Measurements from ENCODE around the gene OPN4.
"Not testable (repeated sequence)": the region's sequence is repeated elsewhere in the genome, so short reads cannot be mapped to it uniquely, and the experiment has no call there.

The OPN4 gene

DNA sequence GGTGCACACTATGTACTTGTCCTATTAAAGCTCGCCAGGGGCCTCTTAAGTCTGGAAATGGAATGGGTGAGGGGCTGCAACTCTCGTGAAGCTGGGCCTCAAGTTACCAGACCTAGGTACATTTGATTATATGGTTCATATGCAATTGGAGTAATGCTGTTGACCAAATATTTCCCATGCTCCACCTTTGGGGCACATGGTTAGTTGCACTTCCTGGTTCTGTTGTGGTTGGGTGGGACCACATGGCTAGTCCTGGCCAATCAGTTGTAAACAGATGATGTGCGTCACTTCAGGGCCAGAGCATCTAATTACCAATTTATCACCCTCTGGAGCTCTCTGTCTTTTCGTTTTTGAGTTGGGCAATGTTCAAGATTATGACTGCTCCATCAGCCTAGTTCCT lies 39.5 kb upstream of the OPN4 start:
- in situ Hi-C loops (cut with MboI; ENCODE audit: low sequenced_read_pairs, unreplicated experiment): no loop called here
- TF ChIP-seq, protein P1, sequence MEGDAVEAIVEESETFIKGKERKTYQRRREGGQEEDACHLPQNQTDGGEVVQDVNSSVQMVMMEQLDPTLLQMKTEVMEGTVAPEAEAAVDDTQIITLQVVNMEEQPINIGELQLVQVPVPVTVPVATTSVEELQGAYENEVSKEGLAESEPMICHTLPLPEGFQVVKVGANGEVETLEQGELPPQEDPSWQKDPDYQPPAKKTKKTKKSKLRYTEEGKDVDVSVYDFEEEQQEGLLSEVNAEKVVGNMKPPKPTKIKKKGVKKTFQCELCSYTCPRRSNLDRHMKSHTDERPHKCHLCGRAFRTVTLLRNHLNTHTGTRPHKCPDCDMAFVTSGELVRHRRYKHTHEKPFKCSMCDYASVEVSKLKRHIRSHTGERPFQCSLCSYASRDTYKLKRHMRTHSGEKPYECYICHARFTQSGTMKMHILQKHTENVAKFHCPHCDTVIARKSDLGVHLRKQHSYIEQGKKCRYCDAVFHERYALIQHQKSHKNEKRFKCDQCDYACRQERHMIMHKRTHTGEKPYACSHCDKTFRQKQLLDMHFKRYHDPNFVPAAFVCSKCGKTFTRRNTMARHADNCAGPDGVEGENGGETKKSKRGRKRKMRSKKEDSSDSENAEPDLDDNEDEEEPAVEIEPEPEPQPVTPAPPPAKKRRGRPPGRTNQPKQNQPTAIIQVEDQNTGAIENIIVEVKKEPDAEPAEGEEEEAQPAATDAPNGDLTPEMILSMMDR (IDR thresholded peaks at IDR 0.05; ENCODE audit: borderline replicate concordance, control extremely low read depth, extremely low read depth, insufficient read depth, missing control alignments): no peak
- DNase-seq (ENCODE audit: low spot score): no peak

DNA sequence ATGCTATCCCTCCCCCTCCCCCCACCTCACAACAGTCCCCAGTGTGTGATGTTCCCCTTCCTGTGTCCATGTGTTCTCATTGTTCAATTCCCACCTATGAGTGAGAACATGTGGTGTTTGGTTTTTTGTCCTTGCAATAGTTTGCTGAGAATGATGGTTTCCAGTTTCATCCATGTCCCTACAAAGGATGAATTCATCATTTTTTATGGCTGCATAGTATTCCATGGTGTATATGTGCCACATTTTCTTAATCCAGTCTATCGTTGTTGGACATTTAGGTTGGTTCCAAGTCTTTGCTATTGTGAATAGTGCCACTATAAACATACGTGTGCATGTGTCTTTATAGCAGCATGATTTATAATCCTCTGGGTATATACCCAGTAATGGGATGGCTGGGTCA lies 37.1 kb upstream of the OPN4 start:
- in situ Hi-C loops (cut with MboI; ENCODE audit: low sequenced_read_pairs, unreplicated experiment); DNase-seq (ENCODE audit: low spot score): not testable (repeated sequence)

DNA sequence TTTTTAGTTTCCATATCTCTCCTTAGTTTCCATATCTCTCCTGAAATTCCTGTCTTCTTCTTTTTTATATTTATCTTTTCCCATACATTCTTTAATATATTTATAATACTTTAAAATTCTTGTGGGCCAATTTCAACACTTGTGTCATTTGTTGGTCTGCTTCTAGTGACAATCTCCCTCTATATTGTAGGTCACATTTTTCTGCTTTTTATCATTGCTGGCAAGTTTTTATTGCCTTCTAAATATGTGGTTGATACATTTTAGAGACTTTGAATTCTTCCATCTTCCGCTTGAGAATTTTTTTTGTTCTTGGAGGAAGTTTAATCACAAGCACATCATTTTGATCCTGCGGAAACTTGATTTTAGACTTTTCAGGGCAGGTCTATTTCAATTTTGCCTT lies 26.0 kb upstream of the OPN4 start:
- no peak for DNase-seq (ENCODE audit: low spot score)
- in situ Hi-C loops (cut with MboI; ENCODE audit: low sequenced_read_pairs, unreplicated experiment): no loop called here
- TF ChIP-seq, protein P1 (IDR thresholded peaks at IDR 0.05; ENCODE audit: borderline replicate concordance, control extremely low read depth, extremely low read depth, insufficient read depth, missing control alignments): no peak

DNA sequence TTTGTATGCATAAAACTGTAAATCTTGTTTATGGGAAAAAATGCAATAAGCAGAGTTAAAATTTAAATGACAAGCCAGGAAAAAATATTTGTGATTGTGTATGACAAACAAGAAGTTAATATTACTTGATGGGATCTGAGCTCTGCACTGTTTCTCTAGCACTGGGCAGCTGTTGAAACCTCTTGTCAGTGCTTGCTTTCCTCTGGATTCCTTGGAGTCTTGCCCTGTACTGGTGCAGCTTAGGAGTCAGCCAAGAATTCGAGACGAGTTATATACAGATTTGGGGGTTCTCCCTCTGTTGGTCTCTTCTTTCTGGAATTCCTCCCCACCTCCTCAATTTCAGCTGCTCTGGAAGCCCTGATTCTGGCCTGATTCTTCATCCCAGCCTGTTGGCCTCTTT lies 24.3 kb upstream of the OPN4 start:
- no peak for DNase-seq (ENCODE audit: low spot score)
- in situ Hi-C loops (cut with MboI; ENCODE audit: low sequenced_read_pairs, unreplicated experiment): no loop called here
- TF ChIP-seq, protein P1 (IDR thresholded peaks at IDR 0.05; ENCODE audit: borderline replicate concordance, control extremely low read depth, extremely low read depth, insufficient read depth, missing control alignments): no peak

DNA sequence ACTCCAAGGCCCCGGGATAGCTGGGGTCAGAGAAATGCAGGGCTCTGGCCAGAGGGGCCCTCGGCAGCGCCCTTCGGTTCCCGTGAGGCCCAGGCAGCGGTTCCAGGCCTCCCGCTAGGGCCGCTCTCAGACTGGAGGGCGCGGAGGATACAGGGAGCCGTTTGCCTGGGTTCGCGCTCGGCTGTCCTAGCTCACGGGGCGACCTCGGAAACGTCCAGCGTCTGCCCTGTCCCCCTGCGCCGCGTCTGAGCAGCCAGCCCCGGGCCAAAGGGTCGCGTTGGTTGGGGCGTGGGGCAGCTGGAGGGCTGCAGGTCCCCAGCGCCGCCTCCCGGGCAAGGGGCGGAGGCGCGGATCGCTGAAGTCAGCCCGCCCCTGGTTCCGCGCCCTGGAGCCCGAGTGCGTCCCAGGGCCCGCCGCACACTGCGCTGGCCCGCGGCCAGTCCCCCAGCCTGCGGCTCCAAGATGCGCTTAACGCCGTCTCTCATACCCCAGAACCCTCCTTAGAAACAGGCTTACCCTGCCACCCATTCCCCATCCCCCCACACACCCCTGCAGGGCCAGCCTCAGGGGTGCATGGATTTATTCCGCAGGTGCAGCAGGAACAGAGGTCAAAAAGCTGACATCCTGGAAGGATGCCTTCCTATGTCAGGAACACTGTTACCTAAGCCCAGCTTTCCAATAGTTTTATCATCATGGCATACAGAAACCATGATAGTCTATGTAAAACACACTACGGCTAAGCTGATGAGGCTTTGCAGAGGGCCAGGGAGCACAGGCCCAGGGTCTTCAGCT lies 22.1 kb upstream of the OPN4 start:
- in situ Hi-C loops (cut with MboI; ENCODE audit: low sequenced_read_pairs, unreplicated experiment): no loop called here
- DNase-seq (ENCODE audit: low spot score): no peak
- TF ChIP-seq, protein P1 (IDR thresholded peaks at IDR 0.05; ENCODE audit: borderline replicate concordance, control extremely low read depth, extremely low read depth, insufficient read depth, missing control alignments): no peak

DNA sequence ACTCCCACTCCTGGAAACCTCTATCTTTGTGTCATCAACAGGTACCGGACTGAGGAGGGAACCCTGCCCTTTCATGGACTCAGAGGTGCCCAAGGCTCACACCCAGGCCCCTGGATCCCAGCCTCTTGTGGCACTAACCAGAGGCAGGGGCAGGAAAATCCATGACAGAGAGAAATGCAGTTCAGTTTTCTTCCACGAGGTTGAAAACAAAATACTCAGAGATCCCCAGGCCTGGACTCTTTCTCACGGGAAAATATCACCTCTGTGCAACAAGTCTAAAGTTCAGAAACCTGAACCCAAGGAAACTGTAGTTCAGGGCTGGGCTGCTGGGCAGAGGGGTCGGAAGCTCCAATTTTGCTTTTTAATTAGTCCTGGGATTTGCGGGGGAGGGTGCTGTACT lies 21.4 kb upstream of the OPN4 start:
- no peak for DNase-seq (ENCODE audit: low spot score)
- in situ Hi-C loops (cut with MboI; ENCODE audit: low sequenced_read_pairs, unreplicated experiment): no loop called here
- TF ChIP-seq, protein P1 (IDR thresholded peaks at IDR 0.05; ENCODE audit: borderline replicate concordance, control extremely low read depth, extremely low read depth, insufficient read depth, missing control alignments): no peak

DNA sequence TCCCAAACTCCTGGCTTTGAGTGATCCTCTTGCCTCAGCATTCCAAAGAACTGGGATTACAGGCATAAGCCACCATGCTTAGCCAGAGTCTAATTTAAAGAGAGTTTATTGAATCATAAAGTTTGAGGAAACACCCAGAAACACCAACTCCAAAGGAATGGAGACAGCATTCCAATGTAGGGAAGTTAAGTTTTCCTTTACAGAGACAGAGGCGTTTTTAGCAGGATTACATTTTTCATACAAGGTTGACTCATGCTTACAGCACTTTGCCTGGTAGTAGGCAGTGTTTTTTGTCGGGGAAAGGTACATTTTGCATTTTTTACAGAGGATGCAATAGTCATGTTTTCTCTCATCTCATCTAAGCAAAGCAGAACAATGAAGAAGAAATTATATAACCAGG lies 18.9 kb upstream of the OPN4 start:
- DNase-seq (ENCODE audit: low spot score): no peak

More for the DNA sequence above, 18.9 kb upstream of the OPN4 start:
- TF ChIP-seq, protein P1 (IDR thresholded peaks at IDR 0.05; ENCODE audit: borderline replicate concordance, control extremely low read depth, extremely low read depth, insufficient read depth, missing control alignments): no peak
- in situ Hi-C loops (cut with MboI; ENCODE audit: low sequenced_read_pairs, unreplicated experiment): no loop called here

Data from GM13976 (cell line).